Mesendoderm (in vitro differentiated cells): ENCODE measurements around the gene ZNF536.
"Not testable (repeated sequence)": the region's sequence is repeated elsewhere in the genome, so short reads cannot be mapped to it uniquely, and the experiment has no call there.

Experiments used
- DNase-seq: peaks from one replicate; pipeline ENCODE4 v3.0.0; 2013
- H2AK5ac ChIP-seq: 2 replicates; pipeline ENCODE4 v1.6.1; 2013; ENCODE audit warnings: low read length, inconsistent platforms
- H2BK120ac ChIP-seq: 2 replicates; pipeline ENCODE4 v1.6.1; 2013; ENCODE audit warnings: low read depth, mild to moderate bottlenecking, low read length, moderate library complexity, mixed read lengths
- H2BK15ac ChIP-seq: replicated peaks from 2 replicates; pipeline ENCODE4 v1.6.1; 2013; ENCODE audit warnings: low read depth, mild to moderate bottlenecking, moderate library complexity
- H2BK5ac ChIP-seq: 2 replicates; pipeline ENCODE4 v1.6.1; 2013; ENCODE audit warnings: low read length, inconsistent platforms
- H3K18ac ChIP-seq: 2 replicates; pipeline ENCODE4 v1.6.1; 2013; ENCODE audit warnings: mild to moderate bottlenecking, low read length, mixed read lengths
- H3K23ac ChIP-seq: one replicate; pipeline ENCODE4 v1.6.1; 2013; ENCODE audit warnings: low read length
- H3K27ac ChIP-seq: 2 replicates; pipeline ENCODE4 v1.5.1; 2013; ENCODE audit warnings: low read depth, mild to moderate bottlenecking, inconsistent platforms, low read length, moderate library complexity
- H3K27me3 ChIP-seq: 2 replicates; pipeline ENCODE4 v1.6.1; 2013; ENCODE audit warnings: low read length, control low read depth, mild to moderate bottlenecking, inconsistent platforms; ENCODE audit not compliant: insufficient read depth, poor library complexity
- H3K36me3 ChIP-seq: 2 replicates; pipeline ENCODE4 v1.6.1; 2013; ENCODE audit warnings: low read length, inconsistent platforms; ENCODE audit not compliant: control insufficient read depth, insufficient read depth
- H3K4ac ChIP-seq: one replicate; pipeline ENCODE4 v1.6.1; 2013; ENCODE audit warnings: low read depth, mild to moderate bottlenecking, low read length, moderate library complexity
- H3K4me1 ChIP-seq: 2 replicates; pipeline ENCODE4 v1.6.1; 2013; ENCODE audit warnings: low read depth, low read length, inconsistent platforms; ENCODE audit not compliant: control insufficient read depth
- H3K4me2 ChIP-seq: 2 replicates; pipeline ENCODE4 v1.6.1; 2013; ENCODE audit warnings: low read length
- H3K4me3 ChIP-seq: 2 replicates; pipeline ENCODE4 v1.5.1; 2013; ENCODE audit warnings: mild to moderate bottlenecking, low read length
- H3K56ac ChIP-seq: one replicate; pipeline ENCODE4 v1.6.1; 2013; ENCODE audit warnings: low read length
- H3K79me1 ChIP-seq: 2 replicates; pipeline ENCODE4 v1.6.1; 2013; ENCODE audit warnings: low read length, inconsistent platforms
- H3K79me2 ChIP-seq: 2 replicates; pipeline ENCODE4 v1.6.1; 2013; ENCODE audit warnings: mild to moderate bottlenecking, low read length; ENCODE audit not compliant: control insufficient read depth, insufficient read depth
- H3K9ac ChIP-seq: 2 replicates; pipeline ENCODE4 v1.6.1; 2013; ENCODE audit warnings: low read length, inconsistent platforms
- H4K5ac ChIP-seq: one replicate; pipeline ENCODE4 v1.6.1; 2013; ENCODE audit warnings: low read length
- H4K8ac ChIP-seq: one replicate; pipeline ENCODE4 v1.6.1; 2013; ENCODE audit warnings: low read depth, mild to moderate bottlenecking, control low read depth, low read length, moderate library complexity
- WGBS: extraction: QIAGEN DNeasy Blood & Tissue Kit; methylation state at CpG from one replicate; pipeline ENCODE4 v1.1.7; 2013; ENCODE audit warnings: low lambda C conversion rate, missing lambda C conversion rate; ENCODE audit not compliant: insufficient coverage; ENCODE audit errors: extremely low coverage; 5-methylcytosine and 5-hydroxymethylcytosine counted together

ZNF536 gene

DNA sequence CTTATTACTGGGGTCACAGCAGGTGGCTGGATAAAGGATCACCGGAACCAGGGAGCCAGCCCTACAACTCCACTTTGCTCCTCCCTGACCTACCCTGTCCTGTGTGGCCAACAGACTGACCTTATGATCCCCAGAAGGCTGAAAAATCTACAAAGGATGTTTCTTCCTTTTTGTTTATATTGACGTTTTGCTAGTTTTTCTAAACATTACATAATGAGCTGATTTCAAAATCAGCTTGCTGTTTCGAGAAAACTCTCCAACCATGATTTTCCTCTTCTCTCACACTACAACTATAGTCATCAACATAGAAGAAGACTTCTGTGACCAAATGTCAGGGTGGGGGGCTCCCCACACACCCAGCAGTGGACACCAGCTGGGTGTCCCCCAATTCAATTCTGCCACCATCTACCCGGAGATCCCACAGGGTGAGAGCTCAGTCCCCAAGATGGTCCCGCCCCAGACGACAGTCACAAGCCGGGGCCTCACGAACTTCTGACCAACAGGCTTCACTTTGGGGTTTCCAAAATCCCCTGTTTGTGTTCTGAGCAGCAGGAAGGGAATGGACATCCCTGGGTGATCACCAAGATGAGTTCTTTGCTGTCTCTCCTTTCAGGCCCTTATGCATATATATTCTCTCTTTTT lies 35.0 kb downstream of the ZNF536 start:
- H3K4me3 ChIP-seq: no peak overlapping the region
- no peak for DNase-seq
- no peak overlapping the region for H3K56ac ChIP-seq
- H3K27me3 ChIP-seq: no peaks in the 10 kb centered on the region
- H3K27ac ChIP-seq: no peak overlapping the region
- H3K79me1 ChIP-seq: no peaks in the 10 kb centered on the region
- H3K4ac ChIP-seq: no peak overlapping the region
- H2BK120ac ChIP-seq: no peak overlapping the region
- no peak overlapping the region for H4K8ac ChIP-seq
- H2BK5ac ChIP-seq: no peak overlapping the region
- no peak overlapping the region for H2AK5ac ChIP-seq
- no peaks in the 10 kb centered on the region for H3K4me1 ChIP-seq
- H3K9ac ChIP-seq: no peak overlapping the region
- H3K36me3 ChIP-seq: no peaks in the 10 kb centered on the region
- H3K79me2 ChIP-seq: no peaks in the 10 kb centered on the region
- no peak overlapping the region for H2BK15ac ChIP-seq
- no CpG with 5 or more reads among the region's 8 CpGs for WGBS
- no peak overlapping the region for H3K18ac ChIP-seq
- H3K23ac ChIP-seq: no peak overlapping the region
- no peak overlapping the region for H4K5ac ChIP-seq
- H3K4me2 ChIP-seq: no peak overlapping the region

DNA sequence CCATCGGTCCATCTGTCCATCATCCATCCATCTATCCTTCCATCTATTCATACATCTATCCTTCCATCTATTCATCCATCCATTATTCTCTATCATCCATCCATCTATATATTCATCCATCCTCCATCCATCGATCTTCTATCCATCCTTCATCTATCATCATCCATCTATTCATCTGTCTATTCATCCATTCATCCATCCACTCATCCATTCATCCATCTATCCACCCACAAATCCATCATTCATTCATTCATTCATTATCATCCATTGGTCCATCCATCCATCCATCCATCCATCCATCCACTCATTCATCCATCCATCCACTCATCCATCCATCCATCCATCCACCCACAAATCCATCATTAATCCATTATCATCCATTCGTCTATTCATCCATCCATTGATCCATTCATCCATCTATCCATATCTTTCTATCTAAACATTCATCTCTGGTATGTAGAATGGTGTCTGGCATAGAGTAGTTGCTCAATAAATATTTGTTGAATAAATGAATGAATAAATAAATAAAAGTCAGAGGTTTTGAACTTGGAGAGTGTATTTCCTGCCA lies 36.6 kb downstream of the ZNF536 start:
- Histone ChIP-seq H4K8ac (no peak overlapping the region), H3K79me2 (no peaks in the 10 kb centered on the region), H3K56ac (no peak overlapping the region), H3K27ac (no peak overlapping the region), H3K4me1 (no peaks in the 10 kb centered on the region), H2BK15ac (no peak overlapping the region), H4K5ac (no peak overlapping the region), H3K18ac (no peak overlapping the region), H3K36me3 (no peaks in the 10 kb centered on the region), H3K23ac (no peak overlapping the region), H3K4ac (no peak overlapping the region), H3K9ac (no peak overlapping the region), H3K79me1 (no peaks in the 10 kb centered on the region), H3K4me3 (no peak overlapping the region), H3K27me3 (no peaks in the 10 kb centered on the region), H3K4me2 (no peak overlapping the region), H2BK120ac (no peak overlapping the region), H2BK5ac (no peak overlapping the region), H2AK5ac (no peak overlapping the region)
- DNase-seq: no peak
- WGBS: 100% methylated on average over 2 of the region's 3 CpGs

DNA sequence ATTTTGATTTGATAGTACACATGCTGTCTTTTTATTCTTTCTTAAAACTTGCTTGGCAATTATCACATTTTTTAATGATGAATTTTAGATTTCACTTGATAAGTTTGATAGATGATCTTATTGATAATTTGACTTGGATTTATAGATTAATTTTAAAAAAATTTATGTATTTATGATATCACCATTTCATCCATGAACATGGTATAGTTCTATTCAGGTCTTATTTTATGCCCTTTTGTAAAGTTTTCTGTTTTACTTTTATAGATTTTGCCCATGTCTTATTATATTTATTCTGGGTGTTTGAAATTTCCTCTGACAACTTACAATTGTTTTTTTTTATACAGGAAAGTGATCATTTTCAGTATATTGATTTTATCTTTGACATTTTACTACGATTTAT lies 39.5 kb downstream of the ZNF536 start:
- H3K4me3 ChIP-seq: no peak overlapping the region
- H3K27me3 ChIP-seq: no peaks in the 10 kb centered on the region
- H2BK120ac ChIP-seq: no peak overlapping the region
- no peak overlapping the region for H3K18ac ChIP-seq
- H2BK5ac ChIP-seq: no peak overlapping the region
- H4K8ac ChIP-seq: no peak overlapping the region
- no peak overlapping the region for H3K56ac ChIP-seq
- no peak overlapping the region for H3K27ac ChIP-seq
- H2AK5ac ChIP-seq: no peak overlapping the region
- no peaks in the 10 kb centered on the region for H3K79me1 ChIP-seq
- WGBS: no CpG with 5 or more reads among the region's 1 CpG
- no peaks in the 10 kb centered on the region for H3K79me2 ChIP-seq
- H3K4ac ChIP-seq: no peak overlapping the region
- no peak overlapping the region for H3K9ac ChIP-seq
- no peak overlapping the region for H2BK15ac ChIP-seq
- H3K36me3 ChIP-seq: no peaks in the 10 kb centered on the region
- DNase-seq: no peak
- no peak overlapping the region for H3K23ac ChIP-seq
- no peak overlapping the region for H3K4me2 ChIP-seq
- no peak overlapping the region for H4K5ac ChIP-seq
- no peaks in the 10 kb centered on the region for H3K4me1 ChIP-seq

DNA sequence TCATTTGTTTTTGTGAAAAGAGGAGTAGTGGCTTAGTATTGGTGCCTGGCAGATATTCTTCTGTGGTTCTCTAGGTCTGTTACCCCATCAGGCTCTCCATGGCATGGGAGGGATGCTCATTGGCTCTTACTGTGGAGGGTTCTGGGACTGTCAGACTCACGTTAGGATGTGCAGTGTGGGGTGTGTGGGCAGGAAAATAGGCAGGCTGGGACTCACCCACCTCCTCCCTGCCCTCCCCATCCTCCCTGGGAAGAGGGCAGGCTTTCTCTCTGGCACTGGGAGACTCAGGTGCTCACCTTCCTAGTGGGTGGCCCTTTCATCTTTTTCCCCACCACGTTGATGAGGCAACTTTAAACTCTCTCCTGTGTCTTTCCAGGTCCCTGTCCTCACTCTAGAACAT lies 44.2 kb downstream of the ZNF536 start:
- Histone ChIP-seq H4K5ac (no peak overlapping the region), H3K27me3 (no peaks in the 10 kb centered on the region), H3K79me1 (no peaks in the 10 kb centered on the region), H2BK15ac (no peak overlapping the region), H3K9ac (no peak overlapping the region), H3K56ac (no peak overlapping the region), H2BK120ac (no peak overlapping the region), H3K79me2 (no peaks in the 10 kb centered on the region), H3K4ac (no peak overlapping the region), H4K8ac (no peak overlapping the region), H3K4me2 (no peak overlapping the region), H3K27ac (no peak overlapping the region), H2AK5ac (no peak overlapping the region), H2BK5ac (no peak overlapping the region), H3K18ac (no peak overlapping the region), H3K4me1 (no peaks in the 10 kb centered on the region), H3K36me3 (no peaks in the 10 kb centered on the region), H3K4me3 (no peak overlapping the region), H3K23ac (no peak overlapping the region)
- WGBS: no CpG with 5 or more reads among the region's 2 CpGs
- DNase-seq: no peak

DNA sequence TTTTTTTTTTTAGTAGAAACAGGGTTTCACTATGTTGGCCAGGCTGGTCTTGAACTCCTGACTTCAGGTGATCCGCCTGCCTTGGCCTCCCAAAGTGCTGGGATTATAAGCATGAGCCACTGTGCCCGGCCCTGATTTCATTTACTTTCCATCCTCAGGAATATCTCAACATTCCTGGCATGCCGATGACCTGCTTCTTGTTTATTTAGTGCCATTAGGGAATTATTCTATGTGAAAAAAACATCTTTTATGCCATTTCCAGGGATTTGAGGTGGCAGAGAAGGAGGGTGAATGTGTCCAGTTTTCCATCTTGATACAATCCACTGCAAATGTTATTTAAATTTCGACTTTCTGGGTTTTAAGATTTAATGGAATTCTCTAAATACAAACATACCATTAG lies 45.0 kb downstream of the ZNF536 start:
- H3K27ac ChIP-seq, H3K4me2 ChIP-seq, H4K5ac ChIP-seq, H3K79me1 ChIP-seq, H3K27me3 ChIP-seq, H2AK5ac ChIP-seq, H3K4me1 ChIP-seq, H3K4ac ChIP-seq, H3K18ac ChIP-seq, H3K79me2 ChIP-seq, H3K23ac ChIP-seq, H2BK120ac ChIP-seq, H4K8ac ChIP-seq, H2BK15ac ChIP-seq, H3K36me3 ChIP-seq, H3K56ac ChIP-seq, H3K9ac ChIP-seq, DNase-seq, H2BK5ac ChIP-seq, H3K4me3 ChIP-seq: not testable (repeated sequence)
- WGBS: no CpG with 5 or more reads among the region's 4 CpGs
